Measurements from ENCODE around the gene CDIPT. TPM values are rescaled to one million over a fixed set of nuclear protein-coding genes. Genes with fewer than 3 reads are reported as not detected.

Gene CDIPT
- total and polyA plus RNA-seq, 7 experiments from 2014 or later = 36.5 to 127 (median 77.8) TPM

DNA sequence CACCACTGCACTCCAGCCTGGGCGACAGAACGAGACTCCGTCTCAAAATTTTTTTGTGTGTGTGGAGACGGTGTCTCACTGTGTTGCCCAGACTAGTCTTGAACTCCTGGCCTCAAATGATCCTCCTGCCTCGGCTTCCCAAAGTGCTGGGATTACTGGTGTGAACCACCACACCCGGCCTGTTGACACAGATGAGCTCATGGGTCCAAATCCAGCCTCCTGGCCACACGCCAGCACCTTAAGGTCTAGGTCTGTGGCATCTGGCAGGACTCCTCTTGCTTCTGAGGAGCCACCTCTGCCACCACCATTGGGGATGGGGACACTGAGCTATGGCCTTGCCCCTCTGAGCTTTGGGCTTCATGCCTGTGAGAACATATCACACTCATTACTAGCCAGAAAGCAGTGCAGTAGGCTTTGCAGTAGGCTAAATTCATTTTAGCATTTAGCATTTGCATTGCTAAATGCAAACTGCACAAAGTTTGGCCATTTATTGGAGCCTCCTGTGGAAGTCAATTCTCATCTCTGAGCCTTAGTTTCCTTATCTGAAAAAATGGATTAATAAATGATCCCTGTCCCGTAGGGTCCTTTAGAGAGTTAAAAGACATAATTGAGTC lies 5.5 kb upstream of the CDIPT start:
- Mint-ChIP-seq H3K27me3 (peaks cover 0 to 3% (median 0%) of the 10 kb centered on the region in 5 donors), H3K4me3 (no peak overlapping the region), H3K4me1 (peaks cover 0 to 4% (median 2%) of the 10 kb centered on the region in 7 donors), H3K36me3 (no peaks in the 10 kb centered on the region), H3K27ac (no peak overlapping the region), H3K9me3 (no peaks in the 10 kb centered on the region)
- ATAC-seq = no peak
- CTCF ChIA-PET = interaction anchor here (0.6 kb wide), 1 partner anchor 224 kb away, joined by 3 read pairs; no protein-coding TSS in a partner anchor
- no peak overlapping the region for H3K4me3 ChIP-seq (ENCODE audit: low read length)
- no peaks in the 10 kb centered on the region for H3K9me3 ChIP-seq (ENCODE audit: control insufficient read depth in 2 of 3, low read length in 3 of 3)
- DNase-seq = no peak
- POLR2A ChIA-PET = interaction anchor here (0.6 to 0.8 kb wide), 2 partner anchors 11 to 17 kb away, joined by 4 read pairs; no protein-coding TSS in a partner anchor
- no peaks in the 10 kb centered on the region for H3K27me3 ChIP-seq (ENCODE audit: control insufficient read depth in 2 of 2, insufficient read depth in 2 of 2, low read length in 2 of 2)
- no peak overlapping the region for H3K27ac ChIP-seq (ENCODE audit: low read depth, low read length)
- H3K36me3 ChIP-seq (ENCODE audit: control insufficient read depth in 2 of 3, insufficient read depth in 3 of 3, low read length in 3 of 3) = no peaks in the 10 kb centered on the region
- intact Hi-C loops (cut with micrococcal nuclease) = no loop called here
- no peaks in the 10 kb centered on the region for H3K4me1 ChIP-seq (ENCODE audit: control insufficient read depth in 2 of 2, insufficient read depth in 2 of 2, low read length in 2 of 2)

DNA sequence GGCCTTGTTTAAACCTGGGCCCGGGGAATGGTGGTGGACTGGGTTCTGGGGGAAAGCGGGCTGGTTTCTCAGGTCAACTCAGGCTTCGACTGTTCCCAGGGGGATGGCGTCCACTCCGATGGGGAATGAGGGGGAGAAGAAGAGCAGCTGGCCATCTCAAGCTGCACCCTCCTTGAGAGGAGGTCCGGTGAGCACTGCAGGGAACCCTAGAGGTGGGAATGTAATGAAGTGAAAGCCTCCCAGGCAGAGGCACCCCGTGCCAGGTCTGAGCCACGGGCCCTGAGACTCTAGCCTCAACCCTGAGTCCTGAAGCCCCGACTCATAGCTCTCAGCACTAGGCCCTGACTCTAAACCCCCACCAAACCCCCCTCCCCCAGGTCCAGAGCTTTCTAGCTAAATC lies 1.2 kb upstream of the CDIPT start:
- H3K9me3 Mint-ChIP-seq = no peaks in the 10 kb centered on the region
- no peak overlapping the region for H3K27ac Mint-ChIP-seq
- peaks cover 11 to 35% (median 26%) of the 10 kb centered on the region in 7 donors for H3K4me1 Mint-ChIP-seq
- CTCF ChIA-PET = interaction anchor here (1.6 kb wide), 2 partner anchors 16 to 48 kb away, joined by 3 to 8 read pairs; partner anchors contain the start of gene PAGR1
- Histone ChIP-seq H3K36me3 (ENCODE audit: control insufficient read depth in 2 of 3, insufficient read depth in 3 of 3, low read length in 3 of 3) (peaks cover 0 to 27% (median 7%) of the 10 kb centered on the region in 3 experiments), H3K4me3 (ENCODE audit: low read length) (no peak overlapping the region), H3K9me3 (ENCODE audit: control insufficient read depth in 2 of 3, low read length in 3 of 3) (no peaks in the 10 kb centered on the region), H3K27ac (ENCODE audit: low read depth, low read length) (no peak overlapping the region), H3K4me1 (ENCODE audit: control insufficient read depth in 2 of 2, insufficient read depth in 2 of 2, low read length in 2 of 2) (peaks cover 13 to 17% of the 10 kb centered on the region in 2 donors), H3K27me3 (ENCODE audit: control insufficient read depth in 2 of 2, insufficient read depth in 2 of 2, low read length in 2 of 2) (no peaks in the 10 kb centered on the region)
- intact Hi-C loops (cut with micrococcal nuclease) = loop anchor here in 1 of 2 donors (5.0 kb wide), 2 partner anchors 38 to 162 kb away; partner anchors contain the start of gene ASPHD1
- DNase-seq = no peak
- no peak for ATAC-seq
- H3K36me3 Mint-ChIP-seq = peaks cover 0 to 13% (median 0%) of the 10 kb centered on the region in 5 donors
- POLR2A ChIA-PET = interaction anchor here (0.6 to 3.5 kb wide), 5 partner anchors 14 to 97 kb away, joined by 3 to 11 read pairs (median 6); partner anchors contain the start of gene TMEM219
- H3K27me3 Mint-ChIP-seq = peaks cover 0 to 3% (median 0%) of the 10 kb centered on the region in 5 donors
- H3K4me3 Mint-ChIP-seq = peak overlapping the region in 1 of 10 donors; percentile 43

DNA sequence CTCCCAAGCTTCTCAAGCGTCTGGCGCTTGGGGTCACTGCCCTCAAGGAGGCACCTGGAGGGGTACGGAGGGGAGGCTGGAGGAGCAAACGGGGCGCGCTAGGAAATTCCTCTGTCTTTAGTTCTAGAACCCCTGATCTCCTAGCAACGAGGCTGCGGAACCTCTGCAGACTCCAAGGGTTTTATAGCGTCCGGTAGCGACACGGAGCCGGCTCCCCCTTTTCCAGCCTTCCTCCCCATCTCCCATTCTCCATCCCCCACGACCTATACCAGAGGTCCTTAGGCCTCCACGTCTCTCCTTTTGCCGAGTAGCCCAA lies 601 bp upstream of the CDIPT start:
- ChIA-PET POLR2A (interaction anchor here (0.7 to 3.5 kb wide), 8 partner anchors 13 to 120 kb away, joined by 3 to 11 read pairs (median 4); partner anchors contain the start of genes TAOK2 and TMEM219), CTCF (interaction anchor here (1.6 kb wide), 2 partner anchors 16 to 48 kb away, joined by 3 to 8 read pairs; partner anchors contain the start of gene PAGR1)
- Histone ChIP-seq H3K4me3 (ENCODE audit: low read length) (no peak overlapping the region), H3K36me3 (ENCODE audit: control insufficient read depth in 2 of 3, insufficient read depth in 3 of 3, low read length in 3 of 3) (peaks cover 0 to 33% (median 7%) of the 10 kb centered on the region in 3 experiments), H3K27ac (ENCODE audit: low read depth, low read length) (peak overlapping the region; percentile 90), H3K27me3 (ENCODE audit: control insufficient read depth in 2 of 2, insufficient read depth in 2 of 2, low read length in 2 of 2) (no peaks in the 10 kb centered on the region), H3K9me3 (ENCODE audit: control insufficient read depth in 2 of 3, low read length in 3 of 3) (no peaks in the 10 kb centered on the region), H3K4me1 (ENCODE audit: control insufficient read depth in 2 of 2, insufficient read depth in 2 of 2, low read length in 2 of 2) (peaks cover 13 to 17% of the 10 kb centered on the region in 2 donors)
- peak overlapping the region; percentile 93 to 100 (median 99) for H3K27ac Mint-ChIP-seq
- peaks cover 11 to 35% (median 26%) of the 10 kb centered on the region in 7 donors for H3K4me1 Mint-ChIP-seq
- peak overlapping the region; percentile 83 to 100 (median 96) for H3K4me3 Mint-ChIP-seq
- H3K27me3 Mint-ChIP-seq = peaks cover 0 to 3% (median 0%) of the 10 kb centered on the region in 5 donors
- intact Hi-C loops (cut with micrococcal nuclease) = loop anchor here (1.0 to 5.0 kb wide), 19 partner anchors 37 to 795 kb away; partner anchors contain the start of genes ASPHD1 (in 2 of the 2), INO80E (in 2 of the 2), KCTD13 (in 2 of the 2) and KIF22 (in 2 of the 2)
- no peaks in the 10 kb centered on the region for H3K9me3 Mint-ChIP-seq
- ATAC-seq (no peak), DNase-seq (no peak)
- peaks cover 0 to 19% (median under 1%) of the 10 kb centered on the region in 5 donors for H3K36me3 Mint-ChIP-seq

DNA sequence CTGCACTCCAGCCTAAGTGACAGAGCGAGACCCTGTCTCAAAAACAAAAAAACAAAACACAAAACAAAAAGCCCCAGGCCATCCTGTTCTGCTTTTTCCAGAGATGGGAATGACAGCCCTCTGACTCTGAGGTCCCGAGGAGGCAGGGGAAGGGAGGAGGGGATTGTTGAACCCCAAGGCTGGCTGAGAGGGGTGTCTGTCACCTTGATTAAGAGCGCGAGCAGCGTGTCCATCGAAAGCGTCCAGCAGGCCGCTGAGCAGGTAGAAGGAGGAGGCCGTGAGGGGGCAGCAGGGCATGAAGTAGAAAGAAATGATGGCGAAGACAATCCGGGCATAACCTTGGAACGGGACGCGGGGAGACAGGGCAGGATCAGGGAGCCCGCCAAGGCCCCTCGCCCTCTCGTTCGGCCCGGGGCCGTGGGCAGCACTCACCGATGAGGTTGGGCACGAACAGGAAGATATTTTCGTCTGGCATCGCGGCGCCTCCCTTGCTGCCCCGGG lies 593 bp downstream of the CDIPT start:
- Histone ChIP-seq H3K4me1 (ENCODE audit: control insufficient read depth in 2 of 2, insufficient read depth in 2 of 2, low read length in 2 of 2) (peaks cover 13 to 17% of the 10 kb centered on the region in 2 donors), H3K27ac (ENCODE audit: low read depth, low read length) (peak overlapping the region; percentile 90), H3K36me3 (ENCODE audit: control insufficient read depth in 2 of 3, insufficient read depth in 3 of 3, low read length in 3 of 3) (peaks cover 0 to 42% (median 7%) of the 10 kb centered on the region in 3 experiments), H3K4me3 (ENCODE audit: low read length) (peak overlapping the region; percentile 66), H3K9me3 (ENCODE audit: control insufficient read depth in 2 of 3, low read length in 3 of 3) (no peaks in the 10 kb centered on the region), H3K27me3 (ENCODE audit: control insufficient read depth in 2 of 2, insufficient read depth in 2 of 2, low read length in 2 of 2) (no peaks in the 10 kb centered on the region)
- peak overlapping the region; percentile 82 to 100 (median 93) for H3K27ac Mint-ChIP-seq
- H3K36me3 Mint-ChIP-seq = peaks cover 0 to 23% (median 5%) of the 10 kb centered on the region in 5 donors
- peak overlapping the region; percentile 83 to 100 (median 96) for H3K4me3 Mint-ChIP-seq
- POLR2A ChIA-PET = interaction anchor here (1.0 to 3.5 kb wide), 8 partner anchors 12 to 133 kb away, joined by 3 to 11 read pairs (median 4); partner anchors contain the start of genes HIRIP3, INO80E, MAZ and TAOK2
- ATAC-seq = no peak
- no peaks in the 10 kb centered on the region for H3K27me3 Mint-ChIP-seq
- H3K9me3 Mint-ChIP-seq = no peaks in the 10 kb centered on the region
- peaks cover 12 to 35% (median 26%) of the 10 kb centered on the region in 7 donors for H3K4me1 Mint-ChIP-seq
- no peak for DNase-seq
- CTCF ChIA-PET = interaction anchor here (0.6 to 1.0 kb wide), 2 partner anchors 134 to 250 kb away, joined by 4 to 6 read pairs; no protein-coding TSS in a partner anchor
- intact Hi-C loops (cut with micrococcal nuclease) = loop anchor here in 1 of 2 donors (2.0 to 5.0 kb wide), 3 partner anchors 40 to 160 kb away; partner anchors contain the start of gene ASPHD1

DNA sequence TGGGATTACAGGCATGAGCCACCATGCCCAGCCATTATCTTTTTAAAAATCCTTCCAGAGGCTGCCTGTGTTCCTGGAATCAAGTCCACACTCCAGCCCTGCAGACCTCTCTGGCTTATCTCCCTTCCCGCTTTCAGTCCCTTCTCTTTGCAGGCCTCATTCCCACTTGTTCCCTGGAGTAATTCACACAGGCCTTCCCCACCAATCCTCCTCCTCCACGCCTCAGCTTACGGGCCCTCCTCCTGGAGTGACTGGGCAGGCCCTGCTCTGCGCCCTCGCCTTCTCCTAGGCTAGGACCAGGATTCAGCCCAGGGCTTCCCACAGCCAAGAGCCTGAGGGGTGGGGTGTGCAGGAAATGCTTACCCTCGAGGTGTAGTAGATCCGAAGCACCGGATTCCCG lies 2.8 kb downstream of the CDIPT start:
- H3K36me3 ChIP-seq (ENCODE audit: control insufficient read depth in 2 of 3, insufficient read depth in 3 of 3, low read length in 3 of 3) = peaks cover 0 to 42% (median 7%) of the 10 kb centered on the region in 3 experiments
- H3K4me3 ChIP-seq (ENCODE audit: low read length) = no peak overlapping the region
- Mint-ChIP-seq H3K9me3 (no peaks in the 10 kb centered on the region), H3K27me3 (no peaks in the 10 kb centered on the region), H3K4me3 (peak overlapping the region in 3 of 10 donors; percentile 45 to 96 (median 75)), H3K36me3 (peaks cover 0 to 23% (median 5%) of the 10 kb centered on the region in 5 donors), H3K27ac (peak overlapping the region in 3 of 9 donors; percentile 5 to 67 (median 43)), H3K4me1 (peaks cover 12 to 35% (median 26%) of the 10 kb centered on the region in 7 donors)
- H3K9me3 ChIP-seq (ENCODE audit: control insufficient read depth in 2 of 3, low read length in 3 of 3) = no peaks in the 10 kb centered on the region
- peaks cover 13 to 17% of the 10 kb centered on the region in 2 donors for H3K4me1 ChIP-seq (ENCODE audit: control insufficient read depth in 2 of 2, insufficient read depth in 2 of 2, low read length in 2 of 2)
- no peak overlapping the region for H3K27ac ChIP-seq (ENCODE audit: low read depth, low read length)
- DNase-seq (no peak), ATAC-seq (no peak)
- no peaks in the 10 kb centered on the region for H3K27me3 ChIP-seq (ENCODE audit: control insufficient read depth in 2 of 2, insufficient read depth in 2 of 2, low read length in 2 of 2)
- ChIA-PET CTCF (interaction anchor here (0.6 kb wide), 1 partner anchor 66 kb away, joined by 4 read pairs; the partner anchor contains the start of gene KCTD13), POLR2A (interaction anchor here (1.0 kb wide), 2 partner anchors 41 to 194 kb away, joined by 4 to 5 read pairs; no protein-coding TSS in a partner anchor)
- intact Hi-C loops (cut with micrococcal nuclease) = loop anchor here in 1 of 2 donors (5.0 kb wide), 2 partner anchors 42 to 158 kb away; partner anchors contain the start of gene ASPHD1

DNA sequence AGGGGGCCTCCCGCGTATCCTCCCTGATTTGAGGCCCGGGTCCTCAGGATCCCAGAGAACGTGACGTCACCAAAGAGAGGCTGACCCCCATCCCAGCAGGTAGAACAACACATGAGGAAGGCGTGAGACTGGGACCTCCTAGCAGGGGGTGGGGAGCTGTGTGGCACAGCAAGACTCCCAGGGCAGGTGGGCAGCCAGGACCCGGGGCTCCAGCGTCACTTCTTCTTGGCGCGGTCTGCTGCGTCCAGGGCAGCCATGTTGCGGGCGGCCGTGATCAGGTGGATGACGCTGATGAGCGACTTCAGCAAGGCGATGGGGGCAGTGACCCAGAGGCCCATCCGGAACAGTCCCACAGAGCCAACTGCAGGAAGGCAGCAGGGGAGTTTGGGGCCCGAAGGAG lies 4.1 kb downstream of the CDIPT start:
- Histone ChIP-seq H3K4me3 (ENCODE audit: low read length) (no peak overlapping the region), H3K9me3 (ENCODE audit: control insufficient read depth in 2 of 3, low read length in 3 of 3) (no peaks in the 10 kb centered on the region), H3K36me3 (ENCODE audit: control insufficient read depth in 2 of 3, insufficient read depth in 3 of 3, low read length in 3 of 3) (peaks cover 0 to 42% (median 7%) of the 10 kb centered on the region in 3 experiments), H3K27me3 (ENCODE audit: control insufficient read depth in 2 of 2, insufficient read depth in 2 of 2, low read length in 2 of 2) (no peaks in the 10 kb centered on the region), H3K27ac (ENCODE audit: low read depth, low read length) (no peak overlapping the region), H3K4me1 (ENCODE audit: control insufficient read depth in 2 of 2, insufficient read depth in 2 of 2, low read length in 2 of 2) (peaks cover 13 to 17% of the 10 kb centered on the region in 2 donors)
- peaks cover 0 to 23% (median 5%) of the 10 kb centered on the region in 5 donors for H3K36me3 Mint-ChIP-seq
- intact Hi-C loops (cut with micrococcal nuclease) = no loop called here
- no peaks in the 10 kb centered on the region for H3K27me3 Mint-ChIP-seq
- ChIA-PET POLR2A (interaction anchor here (0.6 to 1.0 kb wide), 3 partner anchors 39 to 102 kb away, joined by 3 to 4 read pairs (median 3); no protein-coding TSS in a partner anchor), CTCF (interaction anchor here (1.4 kb wide), 1 partner anchor 11 kb away, joined by 3 read pairs; no protein-coding TSS in a partner anchor)
- DNase-seq (no peak), ATAC-seq (no peak)
- no peaks in the 10 kb centered on the region for H3K9me3 Mint-ChIP-seq
- H3K27ac Mint-ChIP-seq = peak overlapping the region in 1 of 9 donors; percentile 62
- peaks cover 12 to 35% (median 26%) of the 10 kb centered on the region in 7 donors for H3K4me1 Mint-ChIP-seq
- H3K4me3 Mint-ChIP-seq = peak overlapping the region in 1 of 10 donors; percentile 29

Measured in naive thymus-derived CD4-positive, alpha-beta T cell (primary cell).